ENCODE results near the gene ZNF93.
"Not testable (repeated sequence)": the region's sequence is repeated elsewhere in the genome, so short reads cannot be mapped to it uniquely, and the experiment has no call there.

Gene ZNF93

DNA sequence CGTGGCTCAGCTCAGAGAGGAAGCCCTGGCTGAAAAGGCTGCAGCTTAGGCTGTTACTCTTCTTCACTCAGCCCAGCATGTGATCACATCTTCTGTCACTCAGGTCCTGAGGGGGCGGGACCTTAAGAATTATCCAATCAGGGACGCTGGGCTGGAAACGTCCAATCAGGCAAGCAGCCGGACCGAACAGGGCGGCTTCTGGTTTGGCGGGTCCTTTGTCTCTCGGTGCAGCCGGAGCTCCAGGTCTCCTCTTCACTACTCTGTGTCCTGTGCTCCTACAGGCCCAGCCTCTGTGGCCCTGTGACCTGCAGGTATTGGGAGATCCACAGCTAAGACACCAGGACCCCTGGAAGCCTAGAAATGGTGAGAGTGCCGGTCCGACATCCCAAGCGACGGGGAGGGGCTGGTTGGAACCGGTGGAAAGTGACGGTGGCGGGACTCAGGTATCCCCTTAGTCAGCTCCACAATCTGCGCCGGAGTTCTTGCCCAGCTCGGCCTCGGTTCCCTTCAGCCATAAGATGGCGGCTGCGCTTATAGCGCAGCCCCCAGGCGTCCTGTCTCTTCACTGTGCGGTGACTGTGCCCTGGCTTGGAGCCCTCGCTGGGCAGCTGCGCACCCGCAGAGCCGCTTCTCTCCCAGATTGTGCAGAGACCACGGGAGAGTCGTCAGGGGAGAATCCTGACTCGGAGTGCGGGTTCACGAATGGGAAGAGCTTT lies at the start of gene ZNF93:
Gene ZNF93 (plus strand): TSS at position 218 of the 716 bp plus-strand sequence. CDS start 143 bp downstream, at position 361.
- DNase-seq: peak; percentile 79 to 89

DNA sequence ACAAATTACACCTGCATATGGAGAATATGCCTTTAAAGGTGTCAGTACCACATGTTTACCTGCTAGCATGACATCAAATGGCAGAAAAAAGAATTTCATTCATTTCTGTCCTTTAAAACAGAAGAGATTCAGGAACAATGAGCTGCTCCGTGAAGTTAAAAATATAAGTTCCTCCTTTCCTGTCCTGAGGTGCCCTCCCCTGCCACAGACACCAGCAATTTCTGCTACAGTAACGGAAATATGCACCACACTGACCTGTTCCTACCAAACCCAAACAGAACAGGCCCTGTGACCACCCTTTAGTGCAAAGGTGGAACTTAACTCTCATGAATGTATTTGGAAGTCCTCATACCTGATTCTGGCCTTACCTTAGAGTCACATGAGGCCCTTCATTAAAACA lies 49.0 kb upstream of the ZNF93 start:
- not testable (repeated sequence) for DNase-seq

DNA sequence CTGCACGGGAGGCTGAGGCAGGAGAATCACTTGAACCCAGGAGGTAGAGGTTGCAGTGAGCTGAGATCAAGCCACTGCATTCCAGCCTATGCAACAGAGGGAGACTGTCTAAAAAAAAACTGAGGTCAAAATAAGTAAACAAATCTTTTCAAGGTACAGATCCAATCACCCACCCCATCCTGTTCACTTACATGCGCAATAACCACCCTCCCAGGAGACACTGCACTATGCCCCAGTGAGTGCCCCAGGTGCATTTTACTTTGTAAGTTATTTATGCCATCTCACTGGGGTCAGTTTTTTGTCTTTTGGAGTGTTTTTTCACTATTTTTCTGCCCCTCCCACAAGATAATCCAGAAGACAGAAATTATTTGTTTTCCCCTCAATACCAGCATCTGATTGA lies 42.0 kb upstream of the ZNF93 start:
- no peak for DNase-seq

DNA sequence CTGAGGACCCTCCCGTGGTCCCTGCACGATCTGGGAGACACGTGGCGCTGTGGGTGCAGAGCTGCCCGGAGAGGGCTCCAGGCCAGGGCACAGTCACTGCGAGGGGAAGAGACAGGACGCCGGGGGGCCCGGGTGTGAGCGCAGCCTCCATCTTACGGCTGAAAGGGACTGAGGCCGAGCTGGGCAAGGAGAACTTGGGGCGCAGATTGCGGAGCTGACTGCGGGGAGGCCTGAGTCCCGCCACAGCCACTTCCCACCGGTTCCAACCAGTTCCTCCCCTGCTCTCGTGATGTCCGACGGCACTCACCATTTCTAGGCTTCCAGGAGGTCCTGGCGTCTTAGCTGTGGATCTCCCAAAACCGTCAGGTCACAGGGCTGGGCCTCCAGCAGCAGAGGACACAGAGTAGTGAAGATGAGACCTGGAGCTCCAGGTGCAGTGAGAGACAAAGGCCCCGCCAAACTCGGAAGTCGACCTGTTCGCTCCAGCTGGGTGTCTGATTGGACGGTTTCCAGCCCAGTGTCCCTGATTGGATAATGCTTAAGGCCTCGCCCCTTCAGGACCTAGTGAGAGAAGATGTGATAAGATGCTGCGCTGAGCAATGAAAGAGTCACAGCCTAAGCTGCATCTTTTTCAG lies 39.9 kb upstream of the ZNF93 start:
- DNase-seq: peak; percentile 18 to 45

DNA sequence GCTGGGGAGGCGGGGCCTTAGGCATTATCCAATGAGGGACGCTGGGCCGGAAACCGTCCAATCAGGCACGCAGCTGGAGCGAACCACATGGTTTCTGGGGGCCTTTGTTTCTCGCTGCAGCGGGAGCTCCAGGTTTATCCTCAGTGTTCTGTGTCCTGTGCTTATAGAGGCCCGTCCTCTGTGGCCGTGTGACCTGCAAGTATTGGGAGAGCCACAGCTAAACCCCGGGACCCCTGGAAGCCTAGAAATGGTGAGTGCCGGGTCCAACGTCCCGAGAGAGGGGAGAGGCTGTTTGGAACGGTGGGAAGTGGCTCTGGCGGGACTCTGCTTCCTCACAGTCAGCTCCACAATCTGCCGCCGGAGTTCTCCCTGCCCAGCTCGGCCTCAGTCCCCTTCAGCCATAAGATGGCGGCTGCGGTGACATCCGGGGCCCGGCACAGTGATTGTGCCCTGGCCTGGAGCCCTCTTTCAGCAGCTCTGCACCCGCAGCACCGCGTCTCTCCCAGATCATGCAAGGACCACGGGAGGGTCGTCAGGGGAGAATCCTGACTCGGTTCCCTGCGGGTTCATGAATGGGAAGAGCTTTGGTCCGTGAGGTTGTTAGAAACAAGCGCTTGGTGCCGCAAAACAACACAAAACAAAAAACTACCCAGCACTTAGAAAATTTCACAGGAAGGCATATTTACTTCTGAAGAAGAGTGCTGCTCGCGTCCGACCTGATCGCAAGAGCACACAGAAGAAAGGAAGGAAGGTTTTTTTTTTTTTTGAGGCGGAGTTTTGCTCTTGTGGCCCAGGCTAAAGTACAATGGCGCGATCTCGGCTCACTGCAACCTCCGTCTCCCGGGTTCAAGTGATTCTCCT lies 34.8 kb upstream of the ZNF93 start, which contains the start of gene ZNF253:
Gene ZNF253 (plus strand): TSS at position 133 of the 861 bp plus-strand sequence. CDS start 115 bp downstream, at position 248.
- DNase-seq: peak; percentile 91 to 93

DNA sequence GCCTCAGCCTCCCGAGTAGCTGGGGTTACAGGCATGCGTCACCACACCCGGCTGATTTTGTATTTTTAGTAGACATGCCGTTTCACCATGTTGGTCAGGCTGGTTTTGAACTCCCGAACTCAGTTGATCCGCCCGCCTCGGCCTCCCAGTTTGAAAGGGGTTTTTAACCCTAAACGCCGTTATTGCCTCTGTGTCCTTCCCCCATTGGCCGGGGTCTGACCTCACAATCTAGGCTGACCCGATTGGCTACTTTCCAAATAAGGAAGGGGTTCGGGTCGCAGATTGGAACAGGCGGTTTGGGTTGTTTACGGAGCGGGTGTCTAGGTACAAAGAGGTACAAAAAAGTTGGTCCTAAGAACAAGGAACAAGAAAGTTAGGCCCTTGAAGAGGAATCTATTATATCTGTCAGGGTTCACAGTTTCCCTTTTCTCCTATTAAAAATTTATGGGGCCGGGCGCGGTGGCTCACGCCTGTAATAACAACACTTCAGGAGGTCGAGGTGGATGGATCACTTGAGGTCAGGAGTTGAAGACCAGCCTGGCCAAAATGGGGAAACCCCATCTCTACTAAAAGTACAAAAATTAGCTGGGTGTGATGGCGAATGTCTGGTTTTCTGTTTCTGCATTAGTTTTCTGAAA lies 34.0 kb upstream of the ZNF93 start:
- peak; percentile 18 to 26 for DNase-seq

DNA sequence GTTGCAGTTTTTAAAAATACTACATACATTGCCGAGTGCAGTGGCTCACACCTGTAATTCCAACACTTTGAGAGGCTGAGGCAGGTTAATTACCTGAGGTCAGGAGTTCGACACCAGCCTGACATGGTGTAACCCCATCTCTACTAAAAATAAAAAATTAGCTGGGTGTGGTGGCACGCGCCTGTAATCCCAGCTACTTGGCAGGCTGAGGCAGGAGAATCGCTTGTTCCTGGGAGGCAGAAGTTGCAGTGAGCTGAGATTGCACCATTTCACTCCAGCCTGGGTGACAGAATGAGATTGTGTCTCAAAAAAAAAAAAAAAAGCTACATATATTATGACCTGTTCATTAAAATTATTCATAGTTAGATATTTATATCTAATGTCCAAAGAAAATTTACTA lies 30.7 kb upstream of the ZNF93 start:
- DNase-seq: not testable (repeated sequence)

DNA sequence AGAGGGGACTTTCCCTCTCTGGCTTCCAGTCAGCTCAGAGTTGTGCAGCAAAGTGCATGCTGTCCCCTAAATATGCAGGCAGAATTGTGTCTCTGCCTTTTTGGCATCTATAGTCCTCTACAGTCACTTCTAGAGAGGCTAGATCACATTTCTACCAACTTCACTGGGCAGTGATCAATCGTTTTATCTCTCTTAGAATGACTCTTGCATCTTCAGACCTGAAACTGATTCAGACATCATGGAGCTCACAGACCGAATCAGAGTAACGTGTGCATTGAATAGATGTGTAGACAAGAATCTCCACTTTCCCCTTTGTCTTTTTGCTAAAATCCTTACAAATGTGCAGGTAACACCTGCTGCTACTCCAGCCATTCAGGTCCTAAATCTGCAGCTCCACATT lies 28.8 kb upstream of the ZNF93 start:
- no peak for DNase-seq

DNA sequence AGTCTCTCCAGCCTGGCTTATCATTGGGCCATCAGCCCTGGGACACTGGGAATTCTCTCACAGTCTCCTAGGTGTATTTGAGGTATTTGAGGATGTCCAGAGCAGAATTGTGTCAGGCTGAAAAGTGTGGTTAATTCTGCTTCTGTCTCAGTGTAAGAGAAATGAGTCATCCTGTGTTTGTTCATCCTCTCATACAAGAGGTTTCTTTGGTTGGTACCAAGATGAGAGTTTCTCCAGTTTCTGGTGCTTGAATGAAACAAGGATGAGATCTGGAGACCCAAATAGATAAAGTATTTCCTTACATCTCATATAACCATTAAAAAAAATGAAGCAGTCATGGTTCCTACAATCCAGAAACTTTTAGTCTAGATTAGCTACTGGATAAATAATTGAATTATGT lies 27.4 kb upstream of the ZNF93 start:
- no peak for DNase-seq

DNA sequence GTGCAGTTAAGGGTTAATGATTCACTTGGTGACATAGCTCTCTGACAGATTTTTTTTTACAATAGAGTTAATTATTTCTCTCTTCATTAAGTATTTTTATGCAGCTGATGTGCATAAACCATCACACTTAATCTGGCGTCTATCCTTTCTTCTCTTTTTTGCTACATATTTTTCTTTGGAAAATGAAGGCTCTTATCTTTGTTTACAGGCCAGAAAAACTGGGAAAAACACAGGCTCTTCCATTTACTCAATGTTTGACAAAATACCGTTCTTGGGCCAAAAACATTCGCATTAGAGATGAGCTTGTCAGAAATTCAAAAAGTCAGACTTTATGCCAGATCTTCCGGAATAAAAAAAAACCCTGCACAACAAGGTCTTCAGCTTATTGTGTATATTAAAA lies 23.0 kb upstream of the ZNF93 start:
- DNase-seq: no peak

DNA sequence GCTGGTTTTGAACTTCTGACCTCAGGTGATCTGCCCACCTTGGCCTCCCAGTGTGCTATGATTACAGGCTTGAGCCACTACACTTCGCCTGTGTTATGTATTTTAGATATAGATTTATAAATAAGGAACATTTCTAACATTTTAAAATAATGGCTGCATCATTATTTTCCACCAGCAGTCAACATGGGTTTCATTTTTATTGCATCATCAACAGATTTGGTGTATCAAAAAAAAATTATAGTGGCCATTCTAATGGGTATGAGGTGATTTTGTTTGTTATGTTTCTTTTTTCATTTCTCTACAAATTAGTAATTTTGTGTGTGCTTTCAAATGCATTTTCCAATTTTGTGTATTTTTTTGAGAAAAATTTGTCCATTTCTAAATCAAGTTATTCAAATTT lies 16.2 kb upstream of the ZNF93 start:
- no peak for DNase-seq

DNA sequence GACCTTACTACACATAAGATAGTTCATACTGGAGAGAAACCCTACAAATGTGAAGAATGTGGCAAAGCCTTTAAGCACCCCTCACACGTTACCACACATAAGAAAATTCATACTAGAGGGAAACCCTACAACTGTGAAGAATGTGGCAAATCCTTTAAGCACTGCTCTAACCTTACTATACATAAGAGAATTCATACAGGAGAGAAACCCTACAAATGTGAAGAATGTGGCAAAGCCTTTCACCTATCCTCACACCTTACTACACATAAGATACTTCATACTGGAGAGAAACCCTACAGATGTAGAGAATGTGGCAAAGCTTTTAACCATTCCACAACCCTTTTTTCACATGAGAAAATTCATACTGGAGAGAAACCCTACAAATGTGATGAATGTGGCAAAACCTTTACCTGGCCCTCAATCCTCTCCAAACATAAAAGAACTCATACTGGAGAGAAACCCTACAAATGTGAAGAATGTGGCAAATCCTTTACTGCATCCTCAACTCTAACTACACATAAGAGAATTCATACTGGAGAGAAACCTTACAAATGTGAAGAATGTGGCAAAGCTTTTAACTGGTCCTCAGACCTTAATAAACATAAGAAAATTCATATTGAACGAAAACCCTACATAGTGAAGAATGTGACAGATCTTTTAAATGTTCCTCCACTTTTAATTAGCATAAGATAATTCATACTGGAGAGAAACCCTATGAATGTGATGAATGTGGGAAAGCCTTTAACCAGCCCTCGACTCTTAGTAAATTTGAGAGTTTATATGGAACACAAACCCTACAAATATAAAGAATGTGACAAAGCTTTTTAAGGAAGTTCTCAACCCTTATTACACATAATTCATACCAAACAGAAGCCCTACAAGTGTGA lies 8.4 kb upstream of the ZNF93 start:
- DNase-seq: not testable (repeated sequence)

DNA sequence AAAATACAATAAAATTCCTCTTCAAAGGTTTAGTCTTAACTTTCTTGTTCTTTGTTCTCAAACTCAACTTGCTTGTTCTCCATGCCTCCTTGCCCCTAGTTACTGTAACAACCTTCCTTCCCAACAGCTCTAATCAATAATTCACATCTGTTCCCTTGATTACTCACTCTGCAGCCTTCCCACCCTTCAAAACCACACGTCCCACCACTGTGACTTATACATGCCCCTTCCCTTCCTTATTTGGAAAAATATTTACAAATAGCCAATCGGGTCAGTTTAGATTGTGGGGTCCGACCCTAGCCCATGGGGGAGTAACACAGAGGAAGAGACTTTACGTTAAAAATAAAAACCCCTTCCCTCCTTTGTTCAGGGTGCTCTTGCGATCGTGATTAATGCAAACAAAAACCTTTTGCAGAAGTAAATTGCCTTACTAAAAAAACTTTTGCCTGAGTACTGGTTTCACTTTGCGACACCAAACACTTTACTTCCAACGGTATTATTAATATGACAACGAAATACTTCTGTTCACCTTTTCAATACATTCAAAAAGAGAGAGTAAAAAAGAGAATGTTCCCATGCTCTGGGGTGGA lies 512 bp upstream of the ZNF93 start:
- no peak for DNase-seq

DNA sequence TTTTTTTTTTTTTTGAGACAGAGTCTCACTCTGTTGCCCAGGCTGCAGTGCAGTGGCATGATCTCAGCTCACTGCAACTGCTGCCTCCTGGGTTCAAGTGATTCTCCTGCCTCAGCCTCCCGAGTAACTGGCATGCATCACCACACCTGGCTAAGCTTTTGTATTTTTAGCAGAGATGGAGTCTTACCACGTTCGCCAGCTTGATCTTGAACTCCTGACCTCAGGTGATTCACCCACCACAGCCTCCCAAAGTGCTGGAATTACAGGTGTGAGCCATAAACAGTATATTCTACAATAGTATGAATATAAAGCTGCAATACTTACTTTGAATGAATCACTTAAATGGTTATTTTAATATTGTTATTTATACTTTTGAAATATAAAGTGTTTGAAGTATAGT lies 6.8 kb downstream of the ZNF93 start:
- not testable (repeated sequence) for DNase-seq

DNA sequence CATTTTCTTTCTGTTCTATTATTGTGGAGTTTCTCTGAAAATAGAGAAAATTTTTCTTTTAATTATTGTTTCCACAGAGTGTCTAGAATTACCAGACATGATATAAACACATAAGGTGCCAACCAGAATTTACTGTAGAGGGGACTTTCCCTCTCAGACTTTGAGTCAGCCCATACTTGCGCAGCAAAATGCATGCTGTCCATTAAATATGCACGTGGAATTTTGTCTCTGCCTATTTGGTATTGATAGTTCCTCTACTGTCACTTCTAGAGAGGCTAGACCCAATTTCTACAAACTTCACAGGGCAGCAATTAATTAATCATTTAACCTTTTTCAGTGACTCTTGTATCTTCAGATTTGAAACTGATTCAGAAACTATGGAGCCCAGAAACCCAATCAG lies 8.9 kb downstream of the ZNF93 start:
- no peak for DNase-seq

DNA sequence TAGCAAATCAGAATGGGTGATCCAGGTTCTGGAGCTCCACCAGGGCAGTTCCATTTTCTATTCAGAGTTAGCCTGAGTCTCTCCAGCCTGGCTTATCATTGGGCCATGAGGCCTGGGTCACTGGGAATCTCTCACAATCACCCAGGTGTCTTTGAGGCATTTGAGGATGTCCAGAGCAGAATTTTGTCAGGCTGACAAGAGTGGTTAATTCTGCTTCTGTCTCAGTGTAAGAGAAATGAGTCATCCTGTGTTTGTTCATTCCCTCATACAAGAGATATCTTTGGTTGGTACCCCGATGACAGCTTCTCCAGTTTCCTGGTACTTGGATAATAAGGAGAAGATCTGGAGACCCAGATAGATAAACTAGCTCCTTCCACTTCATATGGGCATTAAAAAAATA lies 10.4 kb downstream of the ZNF93 start:
- DNase-seq: no peak

DNA sequence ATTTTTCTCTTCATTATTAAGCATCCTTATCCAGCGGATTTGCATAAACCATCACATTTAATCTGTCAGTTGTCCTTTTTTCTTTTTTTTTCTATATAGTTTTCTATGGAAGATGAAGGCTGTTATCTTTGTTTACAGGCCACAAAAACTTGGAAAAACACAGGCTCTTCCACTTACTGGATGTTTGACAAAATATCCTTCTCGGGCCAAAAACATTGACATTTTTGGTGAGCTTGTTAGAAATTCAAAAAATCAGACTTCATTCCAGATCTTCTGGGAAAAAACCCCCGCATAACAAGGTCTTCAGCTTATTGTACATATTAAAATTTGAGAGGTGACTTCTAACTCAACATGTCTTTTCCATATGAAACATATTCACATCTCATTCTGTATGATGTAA lies 13.8 kb downstream of the ZNF93 start:
- DNase-seq: no peak

DNA sequence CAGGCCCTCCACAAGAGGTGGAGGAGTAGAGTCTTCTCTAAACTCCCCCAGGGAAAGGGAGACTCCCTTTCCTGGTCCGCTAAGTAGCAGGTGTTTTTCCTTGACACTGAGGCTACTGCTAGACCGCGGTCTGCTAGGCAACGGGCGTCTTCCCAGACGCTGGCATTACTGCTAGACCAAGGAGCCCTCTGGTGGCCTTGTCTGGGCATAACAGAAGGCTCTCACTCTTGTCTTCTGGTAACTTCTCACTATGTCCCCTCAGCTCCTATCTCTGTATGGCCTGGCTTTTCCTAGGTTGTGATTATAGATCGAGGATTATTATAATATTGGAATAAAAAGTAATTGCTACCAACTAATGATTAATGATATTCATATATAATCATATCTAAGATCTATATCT lies 29.7 kb downstream of the ZNF93 start:
- DNase-seq: peak in 1 of 2 experiments; percentile 13

DNA sequence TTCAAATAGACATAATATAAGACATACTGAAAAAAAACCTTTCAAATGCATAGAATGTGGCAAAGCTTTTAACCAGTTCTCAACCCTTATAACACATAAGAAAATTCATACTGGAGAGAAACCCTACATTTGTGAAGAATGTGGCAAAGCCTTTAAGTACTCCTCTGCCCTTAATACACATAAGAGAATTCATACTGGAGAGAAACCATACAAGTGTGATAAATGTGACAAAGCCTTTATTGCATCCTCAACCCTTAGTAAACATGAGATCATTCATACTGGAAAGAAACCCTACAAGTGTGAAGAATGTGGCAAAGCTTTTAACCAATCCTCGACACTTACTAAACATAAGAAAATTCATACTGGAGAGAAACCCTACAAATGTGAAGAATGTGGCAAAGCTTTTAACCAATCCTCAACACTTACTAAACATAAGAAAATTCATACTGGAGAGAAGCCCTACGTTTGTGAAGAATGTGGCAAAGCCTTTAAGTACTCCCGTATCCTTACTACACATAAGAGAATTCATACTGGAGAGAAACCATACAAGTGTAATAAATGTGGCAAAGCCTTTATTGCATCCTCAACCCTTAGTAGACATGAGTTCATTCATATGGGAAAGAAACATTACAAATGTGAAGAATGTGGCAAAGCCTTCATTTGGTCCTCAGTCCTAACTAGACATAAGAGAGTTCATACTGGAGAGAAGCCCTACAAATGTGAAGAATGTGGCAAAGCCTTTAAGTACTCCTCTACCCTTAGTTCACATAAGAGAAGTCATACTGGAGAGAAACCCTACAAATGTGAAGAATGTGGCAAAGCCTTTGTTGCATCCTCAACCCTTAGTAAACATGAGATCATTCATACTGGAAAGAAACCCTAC lies 32.9 kb downstream of the ZNF93 start:
- DNase-seq: not testable (repeated sequence)

DNA sequence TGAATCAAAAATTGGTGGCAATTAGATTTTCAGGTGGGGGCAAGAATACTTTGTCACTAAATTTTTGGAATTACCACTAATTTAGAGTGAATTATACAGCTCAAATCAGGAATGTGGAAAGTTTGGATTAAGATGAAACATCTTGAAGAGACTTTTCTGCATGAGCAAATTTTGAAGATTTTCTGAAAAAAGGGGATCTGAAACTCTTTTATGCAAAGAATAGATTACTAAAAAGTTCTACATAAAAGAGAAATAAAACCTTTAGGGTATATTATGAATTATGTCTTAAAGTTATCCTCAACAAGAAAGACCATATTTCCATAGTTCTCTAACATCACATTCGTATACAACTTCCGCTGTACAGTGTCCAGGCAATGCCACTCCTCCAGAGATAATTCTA lies 36.7 kb downstream of the ZNF93 start:
- DNase-seq: no peak

DNA sequence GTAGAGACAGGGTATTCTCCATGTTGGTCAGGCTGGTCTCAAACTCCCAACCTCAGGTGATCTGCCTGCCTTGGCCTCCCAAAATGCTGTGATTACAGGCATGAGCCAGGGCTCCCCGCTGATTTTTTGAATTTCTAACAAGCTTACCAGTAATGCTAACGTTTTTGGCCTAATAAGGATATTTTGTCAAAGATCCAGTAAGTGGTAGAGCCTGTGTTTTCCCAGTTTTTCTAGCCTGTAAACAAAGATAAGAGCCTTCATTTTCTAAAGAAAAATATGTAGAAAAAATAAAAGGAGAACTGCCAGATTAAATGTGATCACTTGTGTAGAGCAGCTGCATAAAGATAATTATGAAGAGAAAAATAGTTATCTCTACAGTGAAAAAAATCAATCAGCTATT lies 37.7 kb downstream of the ZNF93 start:
- DNase-seq: no peak

All from stimulated activated CD4-positive, alpha-beta T cell treated with anti-CD3 and anti-CD28 coated beads, Interleukin-4, amount 100 ng/mL, for 4 hours (primary cell).